Mucosa of rectum (tissue), 2 donors: ENCODE data around the gene PARD3.

ENCODE experiments used
- H3K27ac ChIP-seq, 2 donors: one replicate each; pipeline ENCODE4 v1.7.0; 2013; ENCODE audit warnings: inconsistent platforms in 2 of 2, low read depth in 2 of 2, low read length in 2 of 2
- H3K27me3 ChIP-seq, 2 donors: one replicate each; pipeline ENCODE4 v1.7.0; 2013; ENCODE audit warnings: low read length in 2 of 2; ENCODE audit not compliant: control insufficient read depth in 2 of 2, insufficient read depth in 2 of 2
- H3K36me3 ChIP-seq, 2 donors: one replicate each; pipeline ENCODE4 v1.7.0; 2013; ENCODE audit warnings: low read length in 2 of 2; ENCODE audit not compliant: control insufficient read depth in 2 of 2, insufficient read depth in 2 of 2
- H3K4me1 ChIP-seq, 2 donors: one replicate each; pipeline ENCODE4 v1.7.0; 2013; ENCODE audit warnings: low read length in 2 of 2, mild to moderate bottlenecking in 1 of 2; ENCODE audit not compliant: control insufficient read depth in 2 of 2, insufficient read depth in 2 of 2
- H3K4me3 ChIP-seq, 2 donors: one replicate each; pipeline ENCODE4 v1.7.0; 2013; ENCODE audit warnings: low read length in 2 of 2
- H3K9ac ChIP-seq, 2 donors: one replicate each; pipeline ENCODE4 v1.7.0; 2013; ENCODE audit warnings: low read length in 2 of 2, low read depth in 1 of 2, mild to moderate bottlenecking in 1 of 2
- H3K9me3 ChIP-seq, 2 donors: one replicate each; pipeline ENCODE4 v1.7.0; 2013; ENCODE audit warnings: low read length in 2 of 2; ENCODE audit not compliant: control insufficient read depth in 2 of 2
- donor health status: healthy.
- donor health status: Normal muscosa, but diverticular disease.

PARD3 gene

GRCh38 chr10:34161777-34162370 lies 653.2 kb downstream of the PARD3 start:
- no peak overlapping the region for H3K27ac ChIP-seq
- H3K9me3 ChIP-seq: no peaks in the 10 kb centered on the region
- H3K27me3 ChIP-seq: no peaks in the 10 kb centered on the region
- H3K4me3 ChIP-seq: no peak overlapping the region
- H3K9ac ChIP-seq: no peak overlapping the region
- H3K4me1 ChIP-seq: no peaks in the 10 kb centered on the region
- H3K36me3 ChIP-seq: no peaks in the 10 kb centered on the region

GRCh38 chr10:34160595-34160994 lies 654.5 kb downstream of the PARD3 start:
- H3K27me3 ChIP-seq: no peaks in the 10 kb centered on the region
- no peaks in the 10 kb centered on the region for H3K4me1 ChIP-seq
- H3K9me3 ChIP-seq: no peaks in the 10 kb centered on the region

DNA sequence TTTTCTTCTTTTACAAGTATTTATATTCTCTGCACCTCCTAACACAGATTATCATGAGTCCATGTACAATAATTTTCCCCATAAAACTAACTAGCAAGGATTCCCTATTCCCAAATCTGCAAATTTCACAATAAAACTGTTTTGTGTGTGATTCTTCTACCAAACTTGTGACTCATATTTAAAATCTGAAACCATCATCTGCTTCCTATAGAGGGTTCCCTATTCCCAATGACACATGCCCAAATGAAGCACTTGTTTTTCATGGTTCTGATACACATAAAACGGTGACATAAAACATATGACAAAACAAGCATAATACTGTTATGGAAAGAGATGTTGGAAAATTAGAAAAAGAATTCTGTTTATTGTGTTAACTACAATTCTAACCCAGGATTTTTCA lies 657.6 kb downstream of the PARD3 start:
- Histone ChIP-seq H3K36me3 (no peaks in the 10 kb centered on the region), H3K4me1 (no peaks in the 10 kb centered on the region), H3K27ac (no peak overlapping the region), H3K9ac (no peak overlapping the region), H3K4me3 (no peak overlapping the region), H3K9me3 (no peaks in the 10 kb centered on the region), H3K27me3 (no peaks in the 10 kb centered on the region)

More at GRCh38 chr10:34160595-34160994, 654.5 kb downstream of the PARD3 start:
- Histone ChIP-seq H3K9ac (no peak overlapping the region), H3K27ac (no peak overlapping the region), H3K36me3 (no peaks in the 10 kb centered on the region), H3K4me3 (no peak overlapping the region)

DNA sequence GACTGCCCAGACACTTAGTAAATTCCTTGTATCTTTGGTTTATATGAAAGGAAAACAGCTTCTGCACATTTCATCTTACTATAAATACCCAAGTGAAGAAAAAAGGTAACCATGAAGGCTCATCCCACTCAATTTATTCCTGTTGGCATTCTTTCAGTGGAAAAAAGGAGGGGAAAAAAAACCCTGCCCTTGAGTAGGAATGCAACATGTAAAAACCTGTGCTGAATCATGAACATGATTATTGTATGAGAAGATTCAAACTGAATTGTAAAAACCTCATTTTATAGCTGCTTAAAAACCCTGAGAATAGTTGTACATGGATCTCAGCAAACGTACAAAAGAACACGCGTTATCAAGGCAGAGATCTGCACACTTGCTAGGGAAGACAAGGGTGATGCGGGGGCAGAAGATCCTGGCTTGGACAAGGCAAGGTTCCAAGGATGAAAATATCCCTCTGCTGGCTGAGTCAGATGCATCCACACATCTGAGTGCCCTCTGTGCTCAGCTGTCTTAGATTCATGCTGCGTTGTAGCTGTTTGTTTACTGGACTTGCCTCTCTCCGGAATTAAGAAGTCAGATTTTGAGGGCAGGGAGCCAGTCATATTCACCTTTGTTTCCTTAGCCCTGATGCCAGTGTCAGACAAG lies 658.2 kb downstream of the PARD3 start:
- Histone ChIP-seq H3K36me3 (no peaks in the 10 kb centered on the region), H3K9ac (no peak overlapping the region), H3K4me3 (no peak overlapping the region), H3K4me1 (no peaks in the 10 kb centered on the region), H3K27ac (no peak overlapping the region), H3K27me3 (no peaks in the 10 kb centered on the region), H3K9me3 (no peaks in the 10 kb centered on the region)

DNA sequence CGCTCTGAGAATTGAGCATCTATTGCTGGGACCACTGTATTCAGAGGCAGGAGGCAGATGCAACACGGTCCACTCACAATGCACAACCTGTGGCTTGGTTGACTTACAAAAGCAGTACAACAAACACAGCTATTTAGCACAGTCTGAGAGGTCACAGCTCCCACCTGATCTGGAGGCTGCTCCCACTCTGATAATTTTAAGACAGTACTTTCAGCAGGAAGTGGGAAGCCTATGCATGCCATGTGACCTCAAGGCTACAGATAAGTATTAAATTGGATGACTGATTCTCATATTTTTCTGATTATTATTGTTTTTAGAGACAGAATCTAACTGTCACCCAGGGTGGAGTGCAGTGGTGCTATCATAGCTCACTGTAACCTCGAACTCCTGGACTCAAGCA lies 659.3 kb downstream of the PARD3 start:
- H3K9ac ChIP-seq: no peak overlapping the region
- H3K4me1 ChIP-seq: no peaks in the 10 kb centered on the region
- no peaks in the 10 kb centered on the region for H3K36me3 ChIP-seq
- no peaks in the 10 kb centered on the region for H3K9me3 ChIP-seq
- H3K4me3 ChIP-seq: no peak overlapping the region
- no peaks in the 10 kb centered on the region for H3K27me3 ChIP-seq
- no peak overlapping the region for H3K27ac ChIP-seq

- Histone ChIP-seq H3K4me1 (no peaks in the 10 kb centered on the region), H3K9me3 (no peaks in the 10 kb centered on the region), H3K27ac (no peak overlapping the region), H3K9ac (no peak overlapping the region), H3K27me3 (no peaks in the 10 kb centered on the region), H3K36me3 (no peaks in the 10 kb centered on the region), H3K4me3 (no peak overlapping the region)
Observed at GRCh38 chr10:34154383-34154900, 660.7 kb downstream of the PARD3 start.

DNA sequence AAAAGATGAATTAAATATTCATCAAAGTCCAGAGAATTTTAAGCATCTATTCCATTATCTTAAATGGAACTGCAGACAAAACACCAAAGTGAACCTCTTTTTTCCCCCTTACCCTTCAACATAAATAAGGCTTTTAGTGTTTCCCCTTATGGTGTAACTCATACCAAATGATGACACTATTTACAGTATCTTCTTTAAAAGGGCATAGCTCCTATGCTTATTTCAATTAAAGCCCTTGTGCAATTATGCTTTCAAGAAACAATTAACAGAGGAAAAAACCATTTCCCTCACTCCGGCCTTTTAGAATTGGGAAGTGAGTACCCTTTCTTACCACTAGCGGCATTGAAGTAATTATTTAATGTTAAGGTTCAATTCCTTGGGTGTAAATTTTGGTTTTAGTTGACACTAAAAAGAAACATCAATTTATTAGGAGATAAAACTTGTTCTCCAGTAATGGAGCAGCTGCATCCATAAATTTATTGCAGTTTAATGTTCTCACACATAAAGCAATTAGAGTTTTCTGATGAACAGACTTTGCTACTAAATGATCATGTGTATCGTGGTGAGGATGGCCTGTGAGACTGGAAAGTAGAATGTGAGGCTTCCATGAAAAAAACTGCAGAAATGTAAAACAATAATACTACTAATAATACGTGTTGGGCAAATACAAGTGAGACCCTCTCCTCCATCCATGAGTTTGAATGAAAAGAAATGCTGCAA lies 661.3 kb downstream of the PARD3 start:
- no peaks in the 10 kb centered on the region for H3K4me1 ChIP-seq
- no peak overlapping the region for H3K4me3 ChIP-seq
- no peak overlapping the region for H3K9ac ChIP-seq
- H3K27me3 ChIP-seq: no peaks in the 10 kb centered on the region
- H3K9me3 ChIP-seq: no peaks in the 10 kb centered on the region
- H3K27ac ChIP-seq: no peak overlapping the region
- H3K36me3 ChIP-seq: no peaks in the 10 kb centered on the region

DNA sequence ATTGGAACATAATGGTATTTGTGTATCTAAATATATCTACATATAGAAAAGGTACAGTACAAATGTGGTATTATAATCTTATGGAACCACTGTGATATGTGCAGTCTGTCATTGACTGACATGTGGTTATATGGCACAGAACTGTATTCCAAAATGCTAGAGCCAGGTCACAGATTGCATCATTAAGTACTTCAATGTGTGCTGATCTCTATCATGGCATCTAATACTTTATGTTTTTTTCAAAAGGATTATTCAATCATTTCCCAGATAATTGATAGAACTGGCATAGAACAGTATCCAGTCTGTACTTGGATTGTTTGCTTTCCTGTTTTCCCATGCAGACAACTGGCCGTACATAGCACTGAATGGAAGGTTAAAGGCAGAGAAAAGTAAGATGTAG lies 662.7 kb downstream of the PARD3 start:
- Histone ChIP-seq H3K4me3 (no peak overlapping the region), H3K36me3 (no peaks in the 10 kb centered on the region), H3K27ac (no peak overlapping the region), H3K9me3 (no peaks in the 10 kb centered on the region), H3K9ac (no peak overlapping the region), H3K4me1 (no peaks in the 10 kb centered on the region), H3K27me3 (no peaks in the 10 kb centered on the region)

DNA sequence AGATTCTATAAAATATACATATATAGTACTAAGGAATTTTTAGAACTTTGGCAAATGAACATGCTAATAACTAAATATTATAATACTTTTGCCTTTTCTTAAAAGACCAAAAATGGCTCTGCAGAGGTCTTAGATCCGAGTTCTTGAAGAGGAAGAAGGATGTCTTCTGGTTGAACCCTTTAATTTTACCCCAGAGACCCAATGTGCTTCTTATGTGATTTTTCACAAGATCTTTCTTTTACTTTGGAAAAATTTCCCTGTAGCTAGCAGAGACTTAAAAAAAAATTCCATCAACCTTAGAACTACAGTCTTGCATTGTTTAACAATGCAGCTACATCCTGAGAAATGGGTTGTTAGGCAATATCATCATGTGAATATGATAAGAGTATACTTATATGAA lies 663.2 kb downstream of the PARD3 start:
- Histone ChIP-seq H3K9me3 (no peaks in the 10 kb centered on the region), H3K4me1 (no peaks in the 10 kb centered on the region), H3K36me3 (no peaks in the 10 kb centered on the region), H3K4me3 (no peak overlapping the region), H3K27me3 (no peaks in the 10 kb centered on the region), H3K27ac (no peak overlapping the region), H3K9ac (no peak overlapping the region)

- Histone ChIP-seq H3K4me3 (no peak overlapping the region), H3K9me3 (no peaks in the 10 kb centered on the region), H3K4me1 (no peaks in the 10 kb centered on the region), H3K9ac (no peak overlapping the region), H3K27ac (no peak overlapping the region), H3K36me3 (no peaks in the 10 kb centered on the region), H3K27me3 (no peaks in the 10 kb centered on the region)
Observed at GRCh38 chr10:34151481-34151880, 663.6 kb downstream of the PARD3 start.
